Measurements from ENCODE around the gene ALDH3A2.
A peak's percentile ranks its signal among the peaks of the same experiment; 100 is the strongest.

ALDH3A2 gene

GRCh38 chr17:19644493-19645210 lies 3.9 kb upstream of the ALDH3A2 start:
- H3K9me3 Mint-ChIP-seq, result no peaks in the 10 kb centered on the region
- peaks cover 27% of the 10 kb centered on the region for H3K4me1 Mint-ChIP-seq
- no peak for ATAC-seq
- H3K27ac Mint-ChIP-seq, result no peak overlapping the region
- no peaks in the 10 kb centered on the region for H3K27me3 Mint-ChIP-seq
- no peaks in the 10 kb centered on the region for H3K36me3 Mint-ChIP-seq
- no peak overlapping the region for H3K4me3 Mint-ChIP-seq

- Mint-ChIP-seq H3K9me3 (no peaks in the 10 kb centered on the region), H3K27ac (no peak overlapping the region), H3K36me3 (no peaks in the 10 kb centered on the region), H3K27me3 (no peaks in the 10 kb centered on the region), H3K4me3 (no peak overlapping the region), H3K4me1 (peaks cover 38% of the 10 kb centered on the region)
- no peak for ATAC-seq
Measured at GRCh38 chr17:19645734-19646201, 2.8 kb upstream of the ALDH3A2 start.

GRCh38 chr17:19646788-19647696 lies 1.5 kb upstream of the ALDH3A2 start:
- ATAC-seq, result no peak
- Mint-ChIP-seq H3K4me1 (peaks cover 41% of the 10 kb centered on the region), H3K36me3 (peaks cover 3% of the 10 kb centered on the region), H3K27me3 (no peaks in the 10 kb centered on the region), H3K4me3 (peak overlapping the region; percentile 96), H3K9me3 (no peaks in the 10 kb centered on the region), H3K27ac (peak overlapping the region; percentile 96)

GRCh38 chr17:19647697-19648474 lies 665 bp upstream of the ALDH3A2 start:
- H3K27ac Mint-ChIP-seq, result peak overlapping the region; percentile 96
- ATAC-seq, result peak; percentile 68
- H3K4me3 Mint-ChIP-seq, result peak overlapping the region; percentile 96

GRCh38 chr17:19649274-19649541 lies 657 bp downstream of the ALDH3A2 start:
- Mint-ChIP-seq H3K9me3 (no peaks in the 10 kb centered on the region), H3K36me3 (peaks cover 15% of the 10 kb centered on the region), H3K27ac (peak overlapping the region; percentile 96), H3K4me1 (peaks cover 36% of the 10 kb centered on the region), H3K27me3 (no peaks in the 10 kb centered on the region), H3K4me3 (peak overlapping the region; percentile 96)
- no peak for ATAC-seq

More at GRCh38 chr17:19647697-19648474, 665 bp upstream of the ALDH3A2 start:
- no peaks in the 10 kb centered on the region for H3K27me3 Mint-ChIP-seq
- H3K9me3 Mint-ChIP-seq, result no peaks in the 10 kb centered on the region
- H3K36me3 Mint-ChIP-seq, result peaks cover 7% of the 10 kb centered on the region
- peaks cover 36% of the 10 kb centered on the region for H3K4me1 Mint-ChIP-seq

- Mint-ChIP-seq H3K27ac (no peak overlapping the region), H3K4me3 (no peak overlapping the region), H3K9me3 (no peaks in the 10 kb centered on the region), H3K27me3 (no peaks in the 10 kb centered on the region), H3K36me3 (peaks cover 26% of the 10 kb centered on the region), H3K4me1 (peaks cover 36% of the 10 kb centered on the region)
- ATAC-seq, result no peak
Measured at GRCh38 chr17:19650826-19651225, 2.3 kb downstream of the ALDH3A2 start.

- Mint-ChIP-seq H3K9me3 (no peaks in the 10 kb centered on the region), H3K36me3 (peaks cover 33% of the 10 kb centered on the region), H3K4me3 (no peak overlapping the region), H3K27me3 (no peaks in the 10 kb centered on the region), H3K4me1 (peaks cover 40% of the 10 kb centered on the region), H3K27ac (no peak overlapping the region)
- ATAC-seq, result no peak
Measured at GRCh38 chr17:19651451-19652238, 3.1 kb downstream of the ALDH3A2 start.

- peaks cover 32% of the 10 kb centered on the region for H3K4me1 Mint-ChIP-seq
- no peak overlapping the region for H3K27ac Mint-ChIP-seq
- H3K9me3 Mint-ChIP-seq, result no peaks in the 10 kb centered on the region
- no peak overlapping the region for H3K4me3 Mint-ChIP-seq
- H3K27me3 Mint-ChIP-seq, result no peaks in the 10 kb centered on the region
- peaks cover 33% of the 10 kb centered on the region for H3K36me3 Mint-ChIP-seq
- no peak for ATAC-seq
Measured at GRCh38 chr17:19652595-19652994, 4.0 kb downstream of the ALDH3A2 start.

GRCh38 chr17:19654342-19654886 lies 5.9 kb downstream of the ALDH3A2 start:
- Mint-ChIP-seq H3K27me3 (no peaks in the 10 kb centered on the region), H3K27ac (no peak overlapping the region), H3K9me3 (no peaks in the 10 kb centered on the region), H3K36me3 (peaks cover 33% of the 10 kb centered on the region), H3K4me1 (peaks cover 21% of the 10 kb centered on the region), H3K4me3 (no peak overlapping the region)
- ATAC-seq, result no peak

- peaks cover 33% of the 10 kb centered on the region for H3K36me3 Mint-ChIP-seq
- H3K4me1 Mint-ChIP-seq, result peaks cover 16% of the 10 kb centered on the region
- no peaks in the 10 kb centered on the region for H3K27me3 Mint-ChIP-seq
- H3K9me3 Mint-ChIP-seq, result no peaks in the 10 kb centered on the region
- ATAC-seq, result no peak
- H3K4me3 Mint-ChIP-seq, result no peak overlapping the region
- no peak overlapping the region for H3K27ac Mint-ChIP-seq
Measured at GRCh38 chr17:19654896-19655295, 6.3 kb downstream of the ALDH3A2 start.

GRCh38 chr17:19656336-19656735 lies 7.8 kb downstream of the ALDH3A2 start:
- Mint-ChIP-seq H3K4me1 (peaks cover 5% of the 10 kb centered on the region), H3K9me3 (no peaks in the 10 kb centered on the region), H3K36me3 (peaks cover 40% of the 10 kb centered on the region), H3K4me3 (no peak overlapping the region), H3K27me3 (no peaks in the 10 kb centered on the region), H3K27ac (no peak overlapping the region)
- ATAC-seq, result no peak

- Mint-ChIP-seq H3K9me3 (no peaks in the 10 kb centered on the region), H3K27ac (no peak overlapping the region), H3K36me3 (peaks cover 38% of the 10 kb centered on the region), H3K27me3 (no peaks in the 10 kb centered on the region), H3K4me3 (no peak overlapping the region), H3K4me1 (peaks cover 5% of the 10 kb centered on the region)
- ATAC-seq, result no peak
Measured at GRCh38 chr17:19656851-19657581, 8.5 kb downstream of the ALDH3A2 start.

GRCh38 chr17:19659366-19660177 lies 11.0 kb downstream of the ALDH3A2 start:
- Mint-ChIP-seq H3K9me3 (no peaks in the 10 kb centered on the region), H3K4me3 (no peak overlapping the region), H3K27ac (no peak overlapping the region), H3K36me3 (peaks cover 45% of the 10 kb centered on the region), H3K27me3 (no peaks in the 10 kb centered on the region), H3K4me1 (peaks cover 5% of the 10 kb centered on the region)
- ATAC-seq, result no peak
